HCT116 (cell line): ENCODE measurements around the gene BRK1.
"Not testable (repeated sequence)": the region's sequence is repeated elsewhere in the genome, so short reads cannot be mapped to it uniquely, and the experiment has no call there.

Experiments
- SIN3A ChIP-seq: IDR thresholded peaks from 2 replicates; pipeline ENCODE4 v1.6.1; 2012; ENCODE audit warnings: low read depth
- TF ChIP-seq, protein P1 (sequence below), 3 experiments: fragments of 200-600 bp in 1 of 3; sonication (generic) in 1 of 3; IDR thresholded peaks in 2 of 3; conservative IDR thresholded peaks in 1 of 3; 2 replicates each; pipeline ENCODE4 v1.5.1; 2012 to 2017; ENCODE audit warnings: low read depth in 2 of 3, low read length in 2 of 3, antibody characterized with exemption in 1 of 3, borderline replicate concordance in 1 of 3, control low read depth in 1 of 3, mild to moderate bottlenecking in 1 of 3, mixed read lengths in 1 of 3, mixed run types in 1 of 3, moderate library complexity in 1 of 3; ENCODE audit not compliant: insufficient read depth in 1 of 3

DNA sequence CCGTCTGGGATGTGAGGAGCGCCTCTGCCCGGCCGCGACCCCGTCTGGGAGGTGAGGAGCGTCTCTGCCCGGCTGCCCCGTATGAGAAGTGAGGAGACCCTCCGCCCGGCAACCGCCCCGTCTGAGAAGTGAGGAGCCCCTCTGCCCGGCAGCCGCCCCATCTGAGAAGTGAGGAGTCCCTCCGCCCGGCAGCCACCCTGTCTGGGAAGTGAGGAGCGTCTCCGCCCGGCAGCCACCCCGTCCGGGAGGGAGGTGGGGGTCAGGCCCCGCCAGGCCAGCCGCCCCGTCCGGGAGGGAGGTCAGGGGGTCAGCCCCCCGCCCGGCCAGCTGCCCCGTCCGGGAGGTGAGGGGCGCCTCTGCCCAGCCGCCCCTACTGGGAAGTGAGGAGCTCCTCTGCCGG lies 45.4 kb upstream of the BRK1 start:
- not testable (repeated sequence) for TF ChIP-seq SIN3A
- TF ChIP-seq, protein P1, sequence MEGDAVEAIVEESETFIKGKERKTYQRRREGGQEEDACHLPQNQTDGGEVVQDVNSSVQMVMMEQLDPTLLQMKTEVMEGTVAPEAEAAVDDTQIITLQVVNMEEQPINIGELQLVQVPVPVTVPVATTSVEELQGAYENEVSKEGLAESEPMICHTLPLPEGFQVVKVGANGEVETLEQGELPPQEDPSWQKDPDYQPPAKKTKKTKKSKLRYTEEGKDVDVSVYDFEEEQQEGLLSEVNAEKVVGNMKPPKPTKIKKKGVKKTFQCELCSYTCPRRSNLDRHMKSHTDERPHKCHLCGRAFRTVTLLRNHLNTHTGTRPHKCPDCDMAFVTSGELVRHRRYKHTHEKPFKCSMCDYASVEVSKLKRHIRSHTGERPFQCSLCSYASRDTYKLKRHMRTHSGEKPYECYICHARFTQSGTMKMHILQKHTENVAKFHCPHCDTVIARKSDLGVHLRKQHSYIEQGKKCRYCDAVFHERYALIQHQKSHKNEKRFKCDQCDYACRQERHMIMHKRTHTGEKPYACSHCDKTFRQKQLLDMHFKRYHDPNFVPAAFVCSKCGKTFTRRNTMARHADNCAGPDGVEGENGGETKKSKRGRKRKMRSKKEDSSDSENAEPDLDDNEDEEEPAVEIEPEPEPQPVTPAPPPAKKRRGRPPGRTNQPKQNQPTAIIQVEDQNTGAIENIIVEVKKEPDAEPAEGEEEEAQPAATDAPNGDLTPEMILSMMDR (IDR thresholded peaks at IDR 0.05 in 2 of 3, conservative IDR thresholded peaks at IDR 0.05 in 1 of 3; ENCODE audit: borderline replicate concordance in 1 of 3, insufficient read depth in 1 of 3, low read depth in 2 of 3, low read length in 2 of 3) = not testable (repeated sequence)
